Measurements from ENCODE around the gene EGF.

DNA sequence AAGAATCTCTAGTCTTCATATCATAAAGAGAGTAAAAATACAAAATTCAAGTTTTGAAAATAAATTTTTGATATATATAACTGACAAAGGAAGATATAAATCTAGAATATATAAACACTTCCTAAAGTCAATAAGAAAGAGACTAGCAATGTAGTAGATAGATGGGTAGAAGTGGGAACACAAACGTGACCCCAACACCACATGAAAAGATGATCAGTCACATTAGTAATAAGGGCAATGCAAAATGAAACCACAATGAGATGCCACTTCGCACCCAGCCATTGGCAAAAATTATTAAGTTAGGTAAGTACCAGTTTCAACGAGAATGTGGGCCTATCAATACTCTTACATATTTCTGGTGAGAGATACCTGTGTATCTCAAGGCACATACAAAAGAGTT is 106.5 kb downstream of the EGF start:
- TF ChIP-seq RAD21 (conservative IDR thresholded peaks at IDR 0.05 in 1 of 2, IDR thresholded peaks at IDR 0.05 in 1 of 2) (no peak), KDM1A (IDR thresholded peaks at IDR 0.05; ENCODE audit: low read depth) (no peak)
